Sigmoid colon (tissue), 4 donors: ENCODE results near the gene RNF207.

Source experiments
- CTCF ChIP-seq, 4 experiments: fragments of 450-650 bp in 3 of 4; fragments of 200-600 bp in 1 of 4; IDR thresholded peaks; one replicate each; pipeline ENCODE4 v1.5.1; 2016 to 2019; ENCODE audit warnings: antibody characterized with exemption in 4 of 4, mild to moderate bottlenecking in 3 of 4, moderate library complexity in 2 of 4
- EP300 ChIP-seq, 4 donors: sonication (generic); formaldehyde crosslinking; IDR thresholded peaks; one replicate each; pipeline ENCODE4 v1.6.1; 2017; ENCODE audit warnings: antibody characterized with exemption in 4 of 4
- POLR2A ChIP-seq, 2 donors: fragments of 450-650 bp; IDR thresholded peaks; one replicate each; pipeline ENCODE4 v1.6.1; 2016; ENCODE audit warnings: antibody characterized with exemption in 2 of 2, mild to moderate bottlenecking in 2 of 2, moderate library complexity in 2 of 2
- POLR2AphosphoS5 ChIP-seq, 4 donors: sonication (generic); formaldehyde crosslinking; IDR thresholded peaks; one replicate each; pipeline ENCODE4 v1.6.1; 2017; ENCODE audit warnings: antibody characterized with exemption in 4 of 4

- TF ChIP-seq CTCF (IDR thresholded peaks at IDR 0.05) = no peak
- TF ChIP-seq POLR2A (IDR thresholded peaks at IDR 0.05) = no peak
- TF ChIP-seq EP300 (IDR thresholded peaks at IDR 0.05) = no peak
- no peak for TF ChIP-seq POLR2AphosphoS5 (IDR thresholded peaks at IDR 0.05)
These were observed 62.5 kb downstream of the RNF207 start for GRCh38 chr1:6268415-6268814.
